ENCODE measurements around the gene ZFAND2B.

DNA sequence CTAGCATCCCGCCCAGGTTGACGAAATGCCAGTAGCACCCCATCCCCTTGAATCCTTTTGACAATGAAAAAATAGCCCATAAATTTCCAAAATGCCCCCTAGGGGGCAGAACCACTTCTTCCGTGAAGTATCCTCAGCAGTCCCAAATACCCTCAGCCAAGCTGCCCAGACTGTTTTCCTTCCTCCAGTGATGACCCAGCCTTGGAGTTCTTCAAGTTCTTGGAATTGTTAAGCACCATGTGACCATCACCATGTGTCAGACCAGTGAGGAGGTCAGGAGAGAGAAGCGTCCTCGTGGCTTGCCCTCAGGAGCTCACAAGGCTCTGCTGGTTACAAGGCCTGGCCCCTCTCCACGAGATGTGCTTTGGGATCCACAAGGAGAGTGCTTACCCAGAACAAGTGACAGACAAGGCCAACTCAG lies 35.3 kb upstream of the ZFAND2B start:
- TF ChIP-seq, protein P1, sequence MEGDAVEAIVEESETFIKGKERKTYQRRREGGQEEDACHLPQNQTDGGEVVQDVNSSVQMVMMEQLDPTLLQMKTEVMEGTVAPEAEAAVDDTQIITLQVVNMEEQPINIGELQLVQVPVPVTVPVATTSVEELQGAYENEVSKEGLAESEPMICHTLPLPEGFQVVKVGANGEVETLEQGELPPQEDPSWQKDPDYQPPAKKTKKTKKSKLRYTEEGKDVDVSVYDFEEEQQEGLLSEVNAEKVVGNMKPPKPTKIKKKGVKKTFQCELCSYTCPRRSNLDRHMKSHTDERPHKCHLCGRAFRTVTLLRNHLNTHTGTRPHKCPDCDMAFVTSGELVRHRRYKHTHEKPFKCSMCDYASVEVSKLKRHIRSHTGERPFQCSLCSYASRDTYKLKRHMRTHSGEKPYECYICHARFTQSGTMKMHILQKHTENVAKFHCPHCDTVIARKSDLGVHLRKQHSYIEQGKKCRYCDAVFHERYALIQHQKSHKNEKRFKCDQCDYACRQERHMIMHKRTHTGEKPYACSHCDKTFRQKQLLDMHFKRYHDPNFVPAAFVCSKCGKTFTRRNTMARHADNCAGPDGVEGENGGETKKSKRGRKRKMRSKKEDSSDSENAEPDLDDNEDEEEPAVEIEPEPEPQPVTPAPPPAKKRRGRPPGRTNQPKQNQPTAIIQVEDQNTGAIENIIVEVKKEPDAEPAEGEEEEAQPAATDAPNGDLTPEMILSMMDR (IDR thresholded peaks at IDR 0.05): peak; percentile 68 to 73 (median 72)
- TF ChIP-seq POLR2A (IDR thresholded peaks at IDR 0.05) (no peak), POLR2AphosphoS5 (IDR thresholded peaks at IDR 0.05) (peak in 2 of 3 donors; percentile 45)
